ENCODE results near the gene DZIP1L. TPM values are rescaled to one million over a fixed set of nuclear protein-coding genes. Genes with fewer than 3 reads are reported as not detected.

Gene DZIP1L
- 3.8 and 8.1 TPM in 2 replicates for total RNA-seq (2021)
- Bru-seq, nascent RNA = percentile 50 among the genes with signal in this experiment
- BruChase-seq, experiment 1, labeled RNA remaining after a 2-hour chase = percentile 47 among the genes with signal in this experiment
- percentile 31 among the genes with signal in this experiment for BruChase-seq, experiment 2, labeled RNA remaining after a 6-hour chase
- long read RNA-seq, partial matches to known transcripts = 1 of 5 reads
- long read RNA-seq, other reads (novel, unspliced or antisense) = 4 of 5 reads

- CTCF ChIA-PET = interaction anchor here (0.7 kb wide), 1 partner anchor 1472 kb away, joined by 3 read pairs; no protein-coding TSS in a partner anchor
- H3K27me3 ChIP-seq (replicated peaks; ENCODE audit: insufficient read depth, low read depth, low read length, poor library complexity) = no peaks in the 10 kb centered on the region
- H3K9me3 ChIP-seq (ENCODE audit: low read depth, low read length, poor library complexity, severe bottlenecking) = no peaks in the 10 kb centered on the region
- BruUV-seq (replicated peaks) = no TSS peak
- DNase-seq (ENCODE audit: low spot score) = peak; percentile 68
- intact Hi-C loops (cut with micrococcal nuclease; ENCODE audit: unreplicated experiment) = no loop called here
- POLR2A ChIA-PET (ENCODE audit: low non-redundant PET) = no interaction called here
- peak within 1 kb of the TSS; percentile 75 for H3K4me3 ChIP-seq (ENCODE audit: low read depth, low read length, poor library complexity, severe bottlenecking)
- H3K4me1 ChIP-seq (ENCODE audit: insufficient read depth, low read length, poor library complexity, severe bottlenecking) = peaks cover 9% of the 10 kb centered on the region
- H3K36me3 ChIP-seq (ENCODE audit: insufficient read depth, low read length, poor library complexity, severe bottlenecking) = no peaks in the 10 kb centered on the region
- TF ChIP-seq EZH2 (IDR thresholded peaks at IDR 0.05; ENCODE audit: borderline replicate concordance, low read depth, low read length, poor library complexity, severe bottlenecking) = no peak
- peak; percentile 29; the same call in 1 of the 2 replicates for TF ChIP-seq CTCF (conservative IDR thresholded peaks at IDR 0.05; ENCODE audit: low read depth, low read length)
- H3K27ac ChIP-seq (ENCODE audit: low read depth, low read length, poor library complexity, severe bottlenecking) = peak within 1 kb of the TSS; percentile 68
Measured at GRCh38 chr3:138114988-138115971, at the start of gene DZIP1L. Gene DZIP1L, minus strand, starts transcription at chr3:138115608. Its CDS starts 11,637 bp downstream, at chr3:138103971.

- peaks cover 71% of the 10 kb centered on the region for H3K36me3 ChIP-seq (ENCODE audit: insufficient read depth, low read length, poor library complexity, severe bottlenecking)
- no TSS peak for BruUV-seq (replicated peaks)
- no peak overlapping the region for H3K27ac ChIP-seq (ENCODE audit: low read depth, low read length, poor library complexity, severe bottlenecking)
- H3K27me3 ChIP-seq (replicated peaks; ENCODE audit: insufficient read depth, low read depth, low read length, poor library complexity) = no peaks in the 10 kb centered on the region
- CTCF ChIA-PET = interaction anchor here (0.6 kb wide), 1 partner anchor 46 kb away, joined by 3 read pairs; no protein-coding TSS in a partner anchor
- peaks cover 8% of the 10 kb centered on the region for H3K4me1 ChIP-seq (ENCODE audit: insufficient read depth, low read length, poor library complexity, severe bottlenecking)
- no peak for DNase-seq (ENCODE audit: low spot score)
- intact Hi-C loops (cut with micrococcal nuclease; ENCODE audit: unreplicated experiment) = no loop called here
- no peaks in the 10 kb centered on the region for H3K9me3 ChIP-seq (ENCODE audit: low read depth, low read length, poor library complexity, severe bottlenecking)
- POLR2A ChIA-PET (ENCODE audit: low non-redundant PET) = no interaction called here
- H3K4me3 ChIP-seq (ENCODE audit: low read depth, low read length, poor library complexity, severe bottlenecking) = no peak overlapping the region
- TF ChIP-seq EZH2 (IDR thresholded peaks at IDR 0.05; ENCODE audit: borderline replicate concordance, low read depth, low read length, poor library complexity, severe bottlenecking) (no peak), CTCF (conservative IDR thresholded peaks at IDR 0.05; ENCODE audit: low read depth, low read length) (no peak)
Measured at GRCh38 chr3:138165061-138165460, 49.7 kb upstream of the DZIP1L start.

GRCh38 chr3:138157743-138158142 lies 42.3 kb upstream of the DZIP1L start:
- CTCF ChIA-PET = no interaction called here
- intact Hi-C loops (cut with micrococcal nuclease; ENCODE audit: unreplicated experiment) = no loop called here
- BruUV-seq (replicated peaks) = no TSS peak
- TF ChIP-seq CTCF (conservative IDR thresholded peaks at IDR 0.05; ENCODE audit: low read depth, low read length) = no peak
- no peak for TF ChIP-seq EZH2 (IDR thresholded peaks at IDR 0.05; ENCODE audit: borderline replicate concordance, low read depth, low read length, poor library complexity, severe bottlenecking)
- POLR2A ChIA-PET (ENCODE audit: low non-redundant PET) = interaction anchor here (0.6 to 0.7 kb wide), 2 partner anchors 10 to 29 kb away, joined by 3 to 23 read pairs; no protein-coding TSS in a partner anchor
- Histone ChIP-seq H3K36me3 (ENCODE audit: insufficient read depth, low read length, poor library complexity, severe bottlenecking) (peaks cover 23% of the 10 kb centered on the region), H3K9me3 (ENCODE audit: low read depth, low read length, poor library complexity, severe bottlenecking) (no peaks in the 10 kb centered on the region), H3K27me3 (replicated peaks; ENCODE audit: insufficient read depth, low read depth, low read length, poor library complexity) (no peaks in the 10 kb centered on the region), H3K4me3 (ENCODE audit: low read depth, low read length, poor library complexity, severe bottlenecking) (no peak overlapping the region), H3K27ac (ENCODE audit: low read depth, low read length, poor library complexity, severe bottlenecking) (no peak overlapping the region), H3K4me1 (ENCODE audit: insufficient read depth, low read length, poor library complexity, severe bottlenecking) (no peaks in the 10 kb centered on the region)
- no peak for DNase-seq (ENCODE audit: low spot score)
